K562 (cell line): Measurements from ENCODE around the gene VPS35. TPM values are rescaled to one million over a fixed set of nuclear protein-coding genes. Genes with fewer than 3 reads are reported as not detected.
A peak's percentile ranks its signal among the peaks of the same experiment; 100 is the strongest.

Experiments used
- BCL6 ChIP-seq: fragments of 250-450 bp; sonication (Bioruptor Pico); IDR thresholded peaks from 2 replicates; pipeline ENCODE4 v1.4.0; 2020
- CAMTA2 ChIP-seq: fragments of 250-450 bp; sonication (Bioruptor Pico); conservative IDR thresholded peaks from 2 replicates; pipeline ENCODE4 v1.5.1; 2022
- CBX5 ChIP-seq: IDR thresholded peaks from 2 replicates; pipeline ENCODE4 v1.6.1; 2014; ENCODE audit warnings: low read depth, borderline replicate concordance
- CREM ChIP-seq: IDR thresholded peaks from 2 replicates; pipeline ENCODE4 v1.6.1; 2014; ENCODE audit warnings: antibody characterized with exemption, low read depth
- FOXP4 ChIP-seq: sonication (generic); formaldehyde crosslinking; IDR thresholded peaks from 2 replicates; pipeline ENCODE4 v1.8.0; 2022; ENCODE audit warnings: mild to moderate bottlenecking, missing genetic modification reagents, borderline replicate concordance
- HSF4 ChIP-seq: fragments of 250-450 bp; sonication (Bioruptor Pico); IDR thresholded peaks from 2 replicates; pipeline ENCODE4 v2.1.2; 2022; ENCODE audit warnings: mild to moderate bottlenecking, moderate library complexity, borderline replicate concordance
- LCOR ChIP-seq: sonication (generic); formaldehyde crosslinking; IDR thresholded peaks from 2 replicates; pipeline ENCODE4 v1.8.0; 2022; ENCODE audit warnings: mild to moderate bottlenecking, missing genetic modification reagents
- MECOM ChIP-seq: fragments of 250-450 bp; sonication (Bioruptor Pico); IDR thresholded peaks from 2 replicates; pipeline ENCODE4 v1.8.0; 2022; ENCODE audit warnings: inconsistent platforms
- MYC ChIP-seq, 2 experiments: fragments of 250-450 bp in 1 of 2; sonication (Bioruptor Pico) in 1 of 2; IDR thresholded peaks; 2 replicates each; pipeline versions ENCODE4 v1.5.1 to v1.6.1; 2012 to 2021; ENCODE audit warnings: low read depth in 2 of 2, borderline replicate concordance in 1 of 2, improper control_type of control experiment in 1 of 2, low read length in 1 of 2, mild to moderate bottlenecking in 1 of 2, moderate library complexity in 1 of 2
- NFE2 ChIP-seq: IDR thresholded peaks from 2 replicates; pipeline ENCODE4 v1.6.1; 2014; ENCODE audit warnings: antibody characterized with exemption, low read depth
- PCBP1 ChIP-seq: fragments of 200-400 bp; formaldehyde crosslinking; IDR thresholded peaks from 2 replicates; pipeline ENCODE4 v1.6.1; 2018; ENCODE audit warnings: mild to moderate bottlenecking, low read depth, low read length; ENCODE audit not compliant: poor library complexity, severe bottlenecking
- PHB ChIP-seq: fragments of 250-450 bp; sonication (Bioruptor Pico); IDR thresholded peaks from 2 replicates; pipeline ENCODE4 v1.5.0; 2021
- RAD51 ChIP-seq: fragments of 450-650 bp; IDR thresholded peaks from 2 replicates; pipeline ENCODE4 v1.7.1; 2016; ENCODE audit warnings: low read depth, mild to moderate bottlenecking, borderline replicate concordance
- RBBP5 ChIP-seq: fragments of 200-600 bp; sonication (generic); IDR thresholded peaks from 2 replicates; pipeline ENCODE4 v1.6.1; 2012; ENCODE audit warnings: borderline replicate concordance, mild to moderate bottlenecking, low read length, control low read depth, inconsistent platforms; ENCODE audit not compliant: insufficient read depth, poor library complexity, severe bottlenecking
- RBM25 ChIP-seq: fragments of 200-400 bp; formaldehyde crosslinking; IDR thresholded peaks from 2 replicates; pipeline ENCODE4 v1.6.1; 2018; ENCODE audit warnings: low read length, low read depth, moderate library complexity; ENCODE audit not compliant: severe bottlenecking
- SRSF1 ChIP-seq: fragments of 200-400 bp; formaldehyde crosslinking; IDR thresholded peaks from 2 replicates; pipeline ENCODE4 v1.6.1; 2017; ENCODE audit warnings: mild to moderate bottlenecking, low read depth, low read length, moderate library complexity
- TFAM ChIP-seq: fragments of 250-450 bp; sonication (Bioruptor Pico); conservative IDR thresholded peaks from 2 replicates; pipeline ENCODE4 v1.5.0; 2021; ENCODE audit warnings: mild to moderate bottlenecking, moderate library complexity
- VEZF1 ChIP-seq: fragments of 200-800 bp; sonication (Bioruptor generic); IDR thresholded peaks from 2 replicates; pipeline ENCODE4 v1.6.1; 2017; ENCODE audit warnings: missing genetic modification characterization, missing compliant biosample characterization
- ZKSCAN3 ChIP-seq: fragments of 250-450 bp; sonication (Bioruptor Pico); IDR thresholded peaks from 2 replicates; pipeline ENCODE4 v1.4.0; 2020
- ZNF311 ChIP-seq: fragments of 250-450 bp; sonication (Bioruptor Pico); IDR thresholded peaks from 2 replicates; pipeline ENCODE4 v1.4.0; 2020; ENCODE audit warnings: mild to moderate bottlenecking, moderate library complexity
- polyA plus RNA-seq, 8 experiments: library from polyadenylated mRNA; depleted of rRNA in 4 of 8; stranded (reverse) in 5 of 8; unstranded in 3 of 8; fragments of >200 nt; fragmentation: Nextera tagmentation in 2 of 8; fragmentation: Illumina TruSeq in 1 of 8; extraction: Ambion mirVana in 2 of 8; extraction: Trizol in 1 of 8; gene quantifications; 2 replicates each; pipeline versions ENCODE4 v1.2.1 to v1.2.3, GENCODE V29; 2011 to 2014; ENCODE audit warnings: inconsistent platforms in 1 of 8, missing spikeins in 1 of 8
- total RNA-seq, 7 experiments: library from RNA; depleted of rRNA in 6 of 7; stranded (reverse); fragments of >200 nt in 6 of 7; fragmentation: Illumina TruSeq in 2 of 7; extraction: Trizol in 2 of 7; gene quantifications; 2 replicates each; pipeline versions ENCODE4 v1.2.1 to v1.2.3, GENCODE V29; 2011 to 2021; ENCODE audit warnings: low replicate concordance in 1 of 7
- TF ChIP-seq, protein P1 (sequence below): fragments of 250-450 bp; sonication (Bioruptor Pico); IDR thresholded peaks from 2 replicates; pipeline ENCODE4 v1.5.0; 2020; ENCODE audit warnings: mild to moderate bottlenecking
- TF ChIP-seq, protein P2 (sequence below): fragments of 450-650 bp; formaldehyde crosslinking; conservative IDR thresholded peaks from 2 replicates; pipeline ENCODE4 v1.4.0; 2022; ENCODE audit warnings: mild to moderate bottlenecking, missing genetic modification characterization

Gene VPS35
- total and polyA plus RNA-seq, 9 of the 15 experiments (the other 6 are each of a cell fraction or from before 2014, with no cell fraction given), result 32.7 to 131 (median 66.2) TPM

- peak; percentile 96 for TF ChIP-seq VEZF1
- TF ChIP-seq CBX5, result no peak
- TF ChIP-seq, protein P1, sequence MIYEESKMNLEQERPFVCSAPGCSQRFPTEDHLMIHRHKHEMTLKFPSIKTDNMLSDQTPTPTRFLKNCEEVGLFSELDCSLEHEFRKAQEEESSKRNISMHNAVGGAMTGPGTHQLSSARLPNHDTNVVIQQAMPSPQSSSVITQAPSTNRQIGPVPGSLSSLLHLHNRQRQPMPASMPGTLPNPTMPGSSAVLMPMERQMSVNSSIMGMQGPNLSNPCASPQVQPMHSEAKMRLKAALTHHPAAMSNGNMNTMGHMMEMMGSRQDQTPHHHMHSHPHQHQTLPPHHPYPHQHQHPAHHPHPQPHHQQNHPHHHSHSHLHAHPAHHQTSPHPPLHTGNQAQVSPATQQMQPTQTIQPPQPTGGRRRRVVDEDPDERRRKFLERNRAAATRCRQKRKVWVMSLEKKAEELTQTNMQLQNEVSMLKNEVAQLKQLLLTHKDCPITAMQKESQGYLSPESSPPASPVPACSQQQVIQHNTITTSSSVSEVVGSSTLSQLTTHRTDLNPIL (CRISPR knock-in tag), result no peak
- no peak for TF ChIP-seq FOXP4
- peak; percentile 87 for TF ChIP-seq RBBP5
- TF ChIP-seq HSF4, result no peak
- TF ChIP-seq ZNF311, result no peak
- TF ChIP-seq MECOM (CRISPR knock-in tag), result no peak
- no peak for TF ChIP-seq MYC (IDR thresholded peaks at IDR 0.05; ENCODE audit: low read depth, low read length)
- TF ChIP-seq MYC (CRISPR knock-in tag; IDR thresholded peaks at IDR 0.05; ENCODE audit: borderline replicate concordance, low read depth), result 0 out of 2 replicates have a peak, but pooled peaks have one; percentile 27
- no peak for TF ChIP-seq PHB (CRISPR knock-in tag)
- no peak for TF ChIP-seq CAMTA2 (CRISPR knock-in tag)
- TF ChIP-seq RBM25, result peak; percentile 64
- TF ChIP-seq ZKSCAN3 (CRISPR knock-in tag), result no peak
- TF ChIP-seq TFAM (CRISPR knock-in tag), result no peak
- no peak for TF ChIP-seq SRSF1
- TF ChIP-seq, protein P2, sequence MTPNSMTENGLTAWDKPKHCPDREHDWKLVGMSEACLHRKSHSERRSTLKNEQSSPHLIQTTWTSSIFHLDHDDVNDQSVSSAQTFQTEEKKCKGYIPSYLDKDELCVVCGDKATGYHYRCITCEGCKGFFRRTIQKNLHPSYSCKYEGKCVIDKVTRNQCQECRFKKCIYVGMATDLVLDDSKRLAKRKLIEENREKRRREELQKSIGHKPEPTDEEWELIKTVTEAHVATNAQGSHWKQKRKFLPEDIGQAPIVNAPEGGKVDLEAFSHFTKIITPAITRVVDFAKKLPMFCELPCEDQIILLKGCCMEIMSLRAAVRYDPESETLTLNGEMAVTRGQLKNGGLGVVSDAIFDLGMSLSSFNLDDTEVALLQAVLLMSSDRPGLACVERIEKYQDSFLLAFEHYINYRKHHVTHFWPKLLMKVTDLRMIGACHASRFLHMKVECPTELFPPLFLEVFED (CRISPR knock-in tag), result no peak
- no peak for TF ChIP-seq PCBP1
- TF ChIP-seq RAD51, result no peak
- TF ChIP-seq LCOR (CRISPR knock-in tag), result 0 out of 2 replicates have a peak, but pooled peaks have one; percentile 19
- peak; percentile 95 for TF ChIP-seq CREM
- no peak for TF ChIP-seq NFE2
- no peak for TF ChIP-seq BCL6
These were observed 67.7 kb downstream of the VPS35 start, which contains the start of gene SHCBP1 (continued) for GRCh38 chr16:46621006-46621933.
